Activated naive CD8-positive, alpha-beta T cell treated with anti-CD3 and anti-CD28 coated beads, Interleukin-2, amount 10 ng/mL, durations not matched to agents 7 days and 5 days (primary cell): ENCODE results near the gene TCF7L2. TPM values are rescaled to one million over a fixed set of nuclear protein-coding genes. Genes with fewer than 3 reads are reported as not detected.

Source experiments
- ATAC-seq: fragments of 150-1000 bp; cut with Tn5 transposase; one replicate; pipeline ENCODE4 v1.10.0; 2021; ENCODE audit warnings: low read depth, moderate library complexity
- POLR2A ChIA-PET: fragments of 350-600 bp; sonication (Branson Sonifier 250); formaldehyde crosslinking; loops from one replicate; lab custom pipeline; 2021; ENCODE audit warnings: antibody characterized with exemption; lab: Charles Lee
- DNase-seq: peaks from one replicate; pipeline ENCODE4 v3.0.0; 2021
- H3K27ac Mint-ChIP-seq: one replicate; pipeline ENCODE4 v1.8.0; 2022; ENCODE audit warnings: mild to moderate bottlenecking, mixed read lengths
- H3K27me3 Mint-ChIP-seq: one replicate; pipeline ENCODE4 v1.8.0; 2022; ENCODE audit warnings: mild to moderate bottlenecking, moderate library complexity, mixed read lengths
- H3K36me3 Mint-ChIP-seq: one replicate; pipeline ENCODE4 v1.8.0; 2021; ENCODE audit warnings: mild to moderate bottlenecking, mixed read lengths
- H3K4me1 Mint-ChIP-seq: one replicate; pipeline ENCODE4 v1.8.0; 2021; ENCODE audit warnings: mixed read lengths
- H3K4me3 Mint-ChIP-seq: one replicate; pipeline ENCODE4 v1.8.0; 2022; ENCODE audit warnings: mild to moderate bottlenecking, moderate library complexity, mixed read lengths
- H3K9me3 Mint-ChIP-seq: one replicate; pipeline ENCODE4 v1.8.0; 2021; ENCODE audit warnings: mixed read lengths
- total RNA-seq, 2 experiments: library from RNA; stranded (reverse); gene quantifications; one replicate each; pipeline ENCODE4 v1.2.3, GENCODE V29; 2021

The TCF7L2 gene
- total RNA-seq, 2 experiments from 2014 or later, result 1.9 to 2.2 TPM

DNA sequence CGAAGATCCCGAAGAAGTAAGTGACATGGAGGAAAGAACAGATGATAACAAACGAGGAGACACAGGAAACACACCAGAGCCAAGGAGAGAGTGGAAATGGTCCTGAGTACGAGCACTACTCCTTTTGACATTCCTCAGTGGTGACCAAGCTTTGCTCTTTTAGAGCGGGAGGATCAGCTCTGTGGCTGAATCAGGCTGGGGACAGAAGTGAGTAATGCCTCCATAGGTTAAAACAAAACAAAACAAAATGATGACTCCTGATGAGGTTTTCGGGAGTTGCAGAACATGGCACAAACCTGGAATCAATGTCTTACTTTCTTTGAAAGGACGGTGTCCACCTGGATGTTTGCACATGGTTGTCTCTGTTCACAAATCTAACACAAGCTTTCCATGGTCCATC is 30.3 kb upstream of the TCF7L2 start:
- no peak for DNase-seq
- H3K27ac Mint-ChIP-seq, result no peak overlapping the region
- H3K27me3 Mint-ChIP-seq, result peaks cover 12% of the 10 kb centered on the region
- no peak for ATAC-seq
- POLR2A ChIA-PET, result no interaction called here
- H3K4me1 Mint-ChIP-seq, result no peaks in the 10 kb centered on the region
- no peak overlapping the region for H3K4me3 Mint-ChIP-seq
- no peaks in the 10 kb centered on the region for H3K36me3 Mint-ChIP-seq
- H3K9me3 Mint-ChIP-seq, result no peaks in the 10 kb centered on the region

DNA sequence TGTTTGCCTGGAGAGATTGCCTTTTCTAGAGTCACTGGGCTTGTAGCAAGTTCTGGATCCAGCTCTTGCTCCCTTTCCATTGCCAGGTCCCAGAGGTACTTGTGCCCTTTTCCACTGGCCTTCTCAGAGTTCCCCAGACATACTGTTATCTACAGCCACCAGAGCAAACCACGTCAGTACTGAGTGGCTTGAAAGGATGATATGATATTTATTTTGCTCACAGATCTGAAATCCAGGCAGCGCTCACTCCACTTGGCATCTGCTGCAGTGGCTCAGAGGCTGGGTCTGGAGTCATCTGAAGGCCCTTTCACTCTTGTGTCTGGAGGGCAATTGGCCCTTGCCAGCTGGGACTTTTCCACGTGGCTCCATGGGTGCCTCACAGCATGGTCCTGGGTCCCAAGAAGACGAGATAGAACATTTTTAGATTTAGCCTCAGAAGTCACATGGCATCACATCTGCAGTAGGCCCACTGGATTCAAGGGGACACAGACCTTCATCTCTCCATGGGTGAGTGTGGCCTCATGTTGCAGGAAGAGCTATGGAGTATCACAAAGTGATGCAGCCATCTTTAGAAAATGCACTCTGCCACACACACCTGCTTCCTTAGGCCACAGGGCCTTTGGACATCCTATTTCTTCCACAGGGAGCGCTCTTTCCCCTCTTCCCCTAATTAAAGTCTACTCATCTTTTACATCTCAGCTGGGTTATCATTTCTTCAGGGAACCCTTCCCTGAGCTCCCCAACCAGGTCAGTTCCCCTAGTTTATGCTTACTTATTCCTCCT is 22.9 kb upstream of the TCF7L2 start:
- Mint-ChIP-seq H3K36me3 (no peaks in the 10 kb centered on the region), H3K4me3 (no peak overlapping the region), H3K27me3 (peaks cover 2% of the 10 kb centered on the region), H3K27ac (no peak overlapping the region), H3K4me1 (no peaks in the 10 kb centered on the region), H3K9me3 (no peaks in the 10 kb centered on the region)
- no peak for DNase-seq
- ATAC-seq, result no peak
- POLR2A ChIA-PET, result no interaction called here

DNA sequence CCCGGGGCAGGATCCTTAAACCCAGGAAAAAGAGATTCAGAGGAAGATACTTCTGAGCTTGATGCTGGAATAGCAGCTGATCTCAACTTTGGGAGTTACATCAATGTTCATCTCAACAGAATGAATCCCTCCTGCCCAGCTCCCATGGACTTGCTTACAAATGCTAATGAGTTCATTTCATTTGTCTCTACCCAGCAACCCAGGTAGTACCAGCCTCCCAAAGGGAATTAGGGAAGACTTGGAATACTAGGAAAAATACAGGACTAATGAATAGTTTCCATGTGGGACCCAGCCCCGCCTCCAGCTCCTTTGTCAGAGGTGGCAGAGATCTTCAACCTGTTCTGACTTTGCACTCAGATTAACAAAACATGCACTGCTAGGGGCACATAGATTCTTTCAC is 22.1 kb upstream of the TCF7L2 start:
- no peak for ATAC-seq
- POLR2A ChIA-PET, result no interaction called here
- no peak overlapping the region for H3K27ac Mint-ChIP-seq

DNA sequence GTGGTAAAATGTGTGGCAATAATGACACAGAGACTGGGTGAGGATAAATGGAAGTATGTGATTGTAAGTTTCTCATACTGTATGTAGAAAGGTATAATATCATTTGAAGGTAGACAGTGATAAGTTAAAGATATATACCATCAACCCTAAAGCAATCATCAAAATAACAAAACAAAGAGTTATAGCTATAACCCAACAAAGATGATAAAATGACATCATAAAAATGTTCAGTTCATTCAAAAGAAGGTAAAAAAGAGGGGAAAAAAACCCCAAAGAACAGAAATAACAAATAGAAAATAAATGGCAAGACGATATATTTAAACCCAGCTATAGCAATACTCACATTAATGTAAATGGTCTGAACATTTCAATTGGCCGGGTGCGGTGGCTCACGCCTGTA is 17.4 kb upstream of the TCF7L2 start:
- POLR2A ChIA-PET, result no interaction called here
- Mint-ChIP-seq H3K4me3 (no peak overlapping the region), H3K27ac (no peak overlapping the region), H3K4me1 (no peaks in the 10 kb centered on the region), H3K27me3 (peaks cover 8% of the 10 kb centered on the region), H3K9me3 (no peaks in the 10 kb centered on the region), H3K36me3 (no peaks in the 10 kb centered on the region)
- ATAC-seq (no peak), DNase-seq (no peak)

More for the DNA sequence above, 22.1 kb upstream of the TCF7L2 start:
- Mint-ChIP-seq H3K36me3 (no peaks in the 10 kb centered on the region), H3K4me1 (no peaks in the 10 kb centered on the region), H3K9me3 (no peaks in the 10 kb centered on the region), H3K27me3 (peaks cover 2% of the 10 kb centered on the region), H3K4me3 (no peak overlapping the region)
- no peak for DNase-seq

DNA sequence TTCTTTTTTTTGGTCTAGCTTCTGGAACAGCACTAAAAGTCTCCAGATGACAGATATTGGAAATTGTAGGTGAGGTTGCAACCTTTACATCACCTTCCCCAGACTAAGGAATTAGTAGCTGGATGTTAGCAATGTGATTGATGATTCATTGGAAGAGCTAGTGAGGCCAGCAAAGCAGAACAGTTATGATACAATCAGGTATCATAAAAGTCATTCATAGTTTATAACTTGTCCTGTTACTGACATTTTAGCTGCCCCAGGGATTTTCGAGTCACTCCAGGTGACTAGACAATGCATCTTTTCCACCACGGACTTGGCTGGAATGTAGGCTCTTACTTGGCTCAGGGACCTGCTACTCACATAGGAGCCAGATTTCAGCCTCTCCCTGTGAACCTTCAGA is 15.9 kb upstream of the TCF7L2 start:
- Mint-ChIP-seq H3K4me3 (no peak overlapping the region), H3K36me3 (no peaks in the 10 kb centered on the region), H3K4me1 (no peaks in the 10 kb centered on the region), H3K9me3 (no peaks in the 10 kb centered on the region), H3K27me3 (peaks cover 8% of the 10 kb centered on the region), H3K27ac (no peak overlapping the region)
- POLR2A ChIA-PET, result no interaction called here
- ATAC-seq (no peak), DNase-seq (no peak)

DNA sequence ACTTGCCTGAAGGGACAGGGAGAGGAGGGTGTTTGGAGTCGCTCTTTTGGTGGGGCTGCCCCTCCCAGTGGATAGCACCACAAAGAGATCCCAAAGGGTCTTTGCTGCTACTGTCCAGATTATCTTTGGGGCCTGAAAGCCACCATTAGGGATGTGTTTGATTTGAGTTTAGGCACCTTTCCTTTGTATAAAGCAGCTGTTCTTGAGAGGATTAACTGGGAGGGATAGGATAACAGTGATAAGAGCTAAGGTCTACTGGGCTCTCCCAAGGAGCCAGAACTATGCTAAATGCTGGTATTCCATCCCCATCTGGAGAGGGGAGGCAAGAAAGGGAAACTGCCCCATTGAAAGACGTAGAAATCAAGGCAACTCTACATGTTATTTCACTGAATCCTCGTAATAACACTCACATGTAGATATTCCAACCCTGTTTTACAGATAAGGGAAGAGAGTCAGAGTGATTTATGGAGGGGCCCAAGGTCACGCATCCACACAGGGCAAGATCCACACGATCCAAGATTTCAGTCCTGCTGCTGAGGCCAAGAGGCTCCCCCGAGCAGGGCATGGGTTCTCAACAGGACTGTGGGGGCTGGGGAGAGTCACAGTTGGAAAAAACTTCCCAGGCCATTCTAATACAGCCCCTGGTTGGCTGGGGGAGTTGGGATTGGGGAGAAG is 11.1 kb upstream of the TCF7L2 start:
- peaks cover 7% of the 10 kb centered on the region for H3K27me3 Mint-ChIP-seq
- no peak overlapping the region for H3K27ac Mint-ChIP-seq
- no peaks in the 10 kb centered on the region for H3K4me1 Mint-ChIP-seq
- H3K9me3 Mint-ChIP-seq, result no peaks in the 10 kb centered on the region
- ATAC-seq (no peak), DNase-seq (no peak)
- no peak overlapping the region for H3K4me3 Mint-ChIP-seq
- POLR2A ChIA-PET, result no interaction called here
- H3K36me3 Mint-ChIP-seq, result no peaks in the 10 kb centered on the region

DNA sequence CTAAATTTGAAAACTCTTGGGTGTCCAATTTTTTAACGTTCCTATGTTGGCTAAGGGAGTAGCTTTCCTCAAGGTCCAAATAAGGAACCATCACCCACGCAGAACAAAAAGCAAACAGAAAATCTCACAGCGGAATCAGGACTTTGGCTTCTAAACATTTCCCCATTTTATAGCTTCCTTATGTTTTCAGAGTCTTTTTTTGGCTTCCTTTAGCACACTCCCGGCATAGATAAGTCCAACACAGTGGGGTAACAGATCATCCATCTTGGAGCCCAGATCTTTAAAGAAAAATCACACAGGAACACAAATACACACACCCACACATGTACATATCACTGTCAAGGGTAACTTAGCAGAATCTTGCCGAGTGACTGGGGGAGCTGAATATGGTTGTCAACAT is 4.2 kb upstream of the TCF7L2 start:
- Mint-ChIP-seq H3K27me3 (peaks cover 42% of the 10 kb centered on the region), H3K4me1 (peaks cover 5% of the 10 kb centered on the region), H3K27ac (no peak overlapping the region), H3K4me3 (no peak overlapping the region), H3K36me3 (no peaks in the 10 kb centered on the region), H3K9me3 (no peaks in the 10 kb centered on the region)
- no peak for DNase-seq
- ATAC-seq, result no peak
- POLR2A ChIA-PET, result no interaction called here

DNA sequence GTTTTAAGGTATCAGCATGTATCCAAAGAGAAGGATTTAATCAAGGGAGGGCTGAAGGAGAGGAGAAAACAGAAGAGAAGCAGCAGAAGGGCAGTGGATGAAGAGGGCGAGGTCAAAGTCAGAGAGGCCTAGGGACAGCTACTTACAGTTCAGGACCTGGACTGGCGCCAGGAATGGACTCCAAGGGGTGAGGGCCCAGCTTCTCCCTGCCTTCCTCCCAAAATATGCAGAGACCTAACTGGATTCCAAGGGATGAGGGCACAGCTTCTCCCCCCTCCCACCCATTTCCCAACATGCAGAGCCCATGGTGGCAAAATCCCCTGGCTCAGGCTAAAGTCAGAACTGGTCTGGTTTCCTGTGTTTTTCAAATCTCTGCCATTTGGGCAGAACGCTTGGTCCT is 3.4 kb upstream of the TCF7L2 start:
- Mint-ChIP-seq H3K4me1 (peaks cover 6% of the 10 kb centered on the region), H3K36me3 (no peaks in the 10 kb centered on the region), H3K4me3 (no peak overlapping the region), H3K9me3 (no peaks in the 10 kb centered on the region), H3K27me3 (peaks cover 44% of the 10 kb centered on the region), H3K27ac (no peak overlapping the region)
- DNase-seq, result no peak
- POLR2A ChIA-PET, result no interaction called here
- ATAC-seq, result no peak

DNA sequence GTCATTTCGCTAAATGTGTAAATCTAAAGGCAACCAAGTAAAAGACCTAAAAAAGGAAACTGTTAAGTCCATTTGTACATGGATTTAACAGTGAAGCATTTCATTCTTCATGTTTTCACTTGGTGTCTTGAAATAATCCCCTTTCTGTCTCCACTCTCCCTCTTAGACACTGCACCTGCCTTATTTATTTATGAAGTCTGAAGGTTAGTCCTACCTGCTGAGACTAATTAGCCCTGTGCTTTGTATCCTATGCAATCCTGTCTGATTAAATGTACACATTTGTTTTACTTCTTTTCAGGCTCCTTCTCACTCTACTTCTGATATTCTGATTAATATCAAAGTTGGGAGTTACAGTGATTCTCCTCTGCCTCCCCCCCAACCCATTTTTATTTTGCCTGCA is 1.9 kb upstream of the TCF7L2 start:
- no peaks in the 10 kb centered on the region for H3K9me3 Mint-ChIP-seq
- H3K27ac Mint-ChIP-seq, result no peak overlapping the region

DNA sequence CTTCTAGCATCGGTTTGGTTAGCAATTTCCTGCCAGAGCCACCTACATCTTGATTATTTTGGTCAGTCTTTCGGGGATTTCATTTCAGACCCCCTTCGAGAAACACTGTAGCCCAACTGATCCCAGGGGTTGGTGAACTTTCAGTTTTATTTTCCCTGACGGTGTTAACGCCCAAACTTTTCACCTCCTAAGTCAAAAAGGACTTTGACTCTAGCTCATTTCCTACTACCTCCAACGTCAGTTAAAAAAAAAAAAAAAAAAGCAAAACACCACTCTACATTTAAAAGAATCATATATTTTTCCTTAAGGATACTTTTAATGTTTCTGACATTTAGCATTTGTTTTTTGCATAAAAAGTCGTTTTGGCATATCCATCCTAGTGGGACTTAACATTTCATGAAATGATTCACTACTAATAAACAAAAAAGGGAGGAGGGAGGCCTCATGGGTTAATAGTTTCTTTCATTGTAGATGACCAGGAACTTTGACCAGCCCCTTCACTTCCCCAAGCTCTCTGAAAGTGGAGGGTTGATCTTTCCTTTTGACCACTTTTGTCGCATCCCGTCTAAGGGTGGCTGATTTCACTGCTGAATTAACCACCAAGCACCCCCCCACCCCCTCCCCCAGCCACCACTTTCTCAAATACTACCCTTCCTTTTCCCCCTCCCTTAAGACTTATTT is 764 bp upstream of the TCF7L2 start:
- no peaks in the 10 kb centered on the region for H3K9me3 Mint-ChIP-seq
- POLR2A ChIA-PET, result no interaction called here
- DNase-seq (no peak), ATAC-seq (no peak)
- H3K4me3 Mint-ChIP-seq, result peak overlapping the region; percentile 92
- H3K4me1 Mint-ChIP-seq, result peaks cover 12% of the 10 kb centered on the region
- H3K27me3 Mint-ChIP-seq, result peaks cover 65% of the 10 kb centered on the region
- H3K27ac Mint-ChIP-seq, result no peak overlapping the region
- no peaks in the 10 kb centered on the region for H3K36me3 Mint-ChIP-seq

More for the DNA sequence above, 1.9 kb upstream of the TCF7L2 start:
- peaks cover 54% of the 10 kb centered on the region for H3K27me3 Mint-ChIP-seq
- no peaks in the 10 kb centered on the region for H3K36me3 Mint-ChIP-seq
- no peak overlapping the region for H3K4me3 Mint-ChIP-seq
- DNase-seq (no peak), ATAC-seq (no peak)
- H3K4me1 Mint-ChIP-seq, result peaks cover 12% of the 10 kb centered on the region
- POLR2A ChIA-PET, result no interaction called here

DNA sequence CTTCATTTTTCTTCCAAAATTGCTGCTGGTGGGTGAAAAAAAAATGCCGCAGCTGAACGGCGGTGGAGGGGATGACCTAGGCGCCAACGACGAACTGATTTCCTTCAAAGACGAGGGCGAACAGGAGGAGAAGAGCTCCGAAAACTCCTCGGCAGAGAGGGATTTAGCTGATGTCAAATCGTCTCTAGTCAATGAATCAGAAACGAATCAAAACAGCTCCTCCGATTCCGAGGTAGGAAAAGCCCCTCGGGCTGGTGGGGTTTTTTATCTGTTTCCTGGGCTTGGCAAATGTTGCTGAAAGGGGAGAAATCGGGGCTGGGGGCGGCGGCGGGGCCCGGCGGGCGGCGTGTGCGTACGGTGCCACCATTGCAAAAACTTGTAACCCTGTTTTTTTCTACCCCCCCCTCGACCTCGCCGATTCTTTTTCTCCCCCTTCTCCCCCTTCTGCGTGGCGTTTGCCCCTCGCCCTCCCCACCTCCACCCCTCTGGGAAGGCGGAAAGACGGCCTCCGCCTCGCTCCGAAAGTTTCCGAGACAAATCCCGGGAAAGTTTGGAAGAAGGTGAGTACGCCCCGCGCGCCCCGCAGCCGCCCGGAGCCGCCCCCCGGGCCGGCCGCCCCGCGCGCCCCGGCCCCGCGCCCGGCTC is 789 bp downstream of the TCF7L2 start:
- DNase-seq (peak; percentile 28), ATAC-seq (peak; percentile 6)
- no peaks in the 10 kb centered on the region for H3K9me3 Mint-ChIP-seq
- H3K27me3 Mint-ChIP-seq, result peaks cover 67% of the 10 kb centered on the region
- H3K4me3 Mint-ChIP-seq, result peak overlapping the region; percentile 87
- POLR2A ChIA-PET, result no interaction called here
- H3K4me1 Mint-ChIP-seq, result peaks cover 12% of the 10 kb centered on the region
- H3K27ac Mint-ChIP-seq, result no peak overlapping the region
- no peaks in the 10 kb centered on the region for H3K36me3 Mint-ChIP-seq

DNA sequence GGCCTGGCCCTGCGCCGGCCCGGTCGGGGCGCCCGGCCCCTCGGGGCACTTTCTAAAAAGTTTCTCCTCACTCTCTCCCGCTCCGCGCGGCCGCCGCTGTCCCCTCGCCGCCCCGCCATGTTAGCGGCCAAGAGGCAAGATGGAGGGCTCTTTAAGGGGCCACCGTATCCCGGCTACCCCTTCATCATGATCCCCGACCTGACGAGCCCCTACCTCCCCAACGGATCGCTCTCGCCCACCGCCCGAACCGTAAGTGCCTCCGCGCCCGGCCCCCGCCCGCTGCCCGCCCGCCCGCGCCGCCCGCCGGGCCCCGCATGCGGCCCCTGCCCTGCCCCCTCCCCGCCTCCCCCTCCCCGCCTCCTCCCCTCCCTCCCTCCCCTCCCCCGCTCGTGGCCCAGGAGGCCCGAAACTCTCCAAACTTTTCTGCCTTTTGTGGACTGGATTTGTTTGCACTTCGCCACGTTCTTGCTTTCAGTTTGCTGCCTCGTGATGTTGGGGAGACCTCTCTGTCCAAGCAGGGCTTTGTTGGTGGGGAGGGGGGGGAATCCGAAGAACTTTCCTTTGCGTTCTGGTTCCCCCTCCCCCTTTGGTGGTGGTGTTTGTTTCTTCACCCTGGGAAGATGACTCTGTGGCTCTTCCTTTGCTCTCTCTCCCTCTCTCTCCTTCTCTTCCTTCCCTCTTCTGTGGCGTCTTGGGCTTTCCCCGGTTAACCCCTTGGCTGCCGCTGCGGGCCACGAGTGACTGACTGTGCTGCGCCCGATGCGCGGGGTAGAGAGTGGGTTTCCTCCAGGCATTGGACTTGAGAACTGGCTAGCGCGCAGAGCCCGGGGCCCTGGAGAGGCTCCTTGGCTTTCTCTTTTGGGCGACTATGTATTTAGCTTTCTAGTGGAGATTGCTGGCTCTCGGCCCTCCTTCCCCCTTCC is 1.6 kb downstream of the TCF7L2 start:
- Mint-ChIP-seq H3K27me3 (peaks cover 67% of the 10 kb centered on the region), H3K27ac (peak overlapping the region; percentile 81)

More for the DNA sequence above, 1.6 kb downstream of the TCF7L2 start:
- Mint-ChIP-seq H3K9me3 (no peaks in the 10 kb centered on the region), H3K4me1 (peaks cover 14% of the 10 kb centered on the region), H3K4me3 (peak overlapping the region; percentile 96), H3K36me3 (no peaks in the 10 kb centered on the region)
- POLR2A ChIA-PET, result no interaction called here
- ATAC-seq (peak; percentile 43), DNase-seq (peak; percentile 50)
